ENCODE results near the gene SPSB3. TPM values are rescaled to one million over a fixed set of nuclear protein-coding genes. Genes with fewer than 3 reads are reported as not detected.

Gene SPSB3
- total and polyA plus RNA-seq, 2 of the 4 experiments (the other 2 are of a cell fraction) = 9.1 to 30.8 TPM

GRCh38 chr16:1775006-1775845, 7.1 kb downstream of the SPSB3 start:
- Histone ChIP-seq H4K91ac (ENCODE audit: insufficient read depth, low read depth, low read length) (no peak overlapping the region), H3K4me1 (ENCODE audit: control insufficient read depth, insufficient read depth, low read length) (peaks cover 13% of the 10 kb centered on the region), H2AK5ac (ENCODE audit: low read depth, low read length) (no peak overlapping the region), H3K14ac (replicated peaks; ENCODE audit: low read depth, low read length) (no peak overlapping the region), H3K18ac (ENCODE audit: low read depth, low read length) (no peak overlapping the region), H3K4me2 (ENCODE audit: low read depth, low read length) (no peak overlapping the region), H3K4ac (ENCODE audit: low read depth, low read length) (no peak overlapping the region), H4K5ac (ENCODE audit: low read depth, low read length) (no peak overlapping the region), H4K8ac (ENCODE audit: low read depth in 2 of 2, low read length in 2 of 2) (no peak overlapping the region), H2BK5ac (ENCODE audit: low read depth, low read length, poor library complexity, severe bottlenecking) (no peak overlapping the region), H2AFZ (replicated peaks; ENCODE audit: low read length, poor library complexity) (no peak overlapping the region), H2BK120ac (ENCODE audit: low read depth, low read length) (no peak overlapping the region), H3K56ac (ENCODE audit: extremely low read depth, insufficient read depth, low read length) (no peak overlapping the region), H4K20me1 (ENCODE audit: insufficient read depth, low read length) (peaks cover 25% of the 10 kb centered on the region), H3K27ac (ENCODE audit: insufficient read depth, low read length) (no peak overlapping the region), H2AK9ac (replicated peaks; ENCODE audit: low read depth, low read length, poor library complexity) (peak overlapping the region; percentile 65), H3K27me3 (ENCODE audit: control insufficient read depth, insufficient read depth, low read length) (no peaks in the 10 kb centered on the region), H3K36me3 (ENCODE audit: control insufficient read depth, insufficient read depth, low read length) (peaks cover 28% of the 10 kb centered on the region; the same call in 1 of the 2 replicates), H3K9me1 (ENCODE audit: insufficient read depth, low read length) (0 out of 2 replicates have a peak, but pooled peaks cover 3% of the 10 kb centered on the region), H3K79me1 (ENCODE audit: low read depth in 1 of 2, low read length in 2 of 2) (peaks cover 12 to 63% of the 10 kb centered on the region in 2 experiments), H3K23ac (ENCODE audit: low read depth, low read length) (no peak overlapping the region), H3K4me3 (ENCODE audit: insufficient read depth, low read depth, low read length) (no peak overlapping the region), H3K9ac (ENCODE audit: low read depth, low read length) (no peak overlapping the region), H3K9me3 (ENCODE audit: control insufficient read depth, insufficient read depth, low read length) (no peaks in the 10 kb centered on the region), H2BK20ac (ENCODE audit: low read depth, low read length) (no peak overlapping the region), H2BK15ac (ENCODE audit: low read depth, low read length) (no peak overlapping the region)
- POLR2A ChIA-PET (ENCODE audit: unreplicated experiment) = no interaction called here
- no TSS peak for BruUV-seq (replicated peaks)
- intact Hi-C loops (cut with micrococcal nuclease) = no loop called here
- in situ Hi-C loops (cut with MboI; ENCODE audit: low sequenced_read_pairs) = no loop called here
- ATAC-seq (ENCODE audit: low read depth) (no peak), DNase-seq (no peak)
- CTCF ChIA-PET = no interaction called here
- TF ChIP-seq SMC3 (IDR thresholded peaks at IDR 0.05; ENCODE audit: low read depth, low read length) (no peak), RFX5 (IDR thresholded peaks at IDR 0.05; ENCODE audit: low read depth, low read length) (no peak)
- dilution Hi-C loops (cut with HindIII; ENCODE audit: low sequenced_read_pairs, unreplicated experiment) = no loop called here
- WGBS, 2 experiments (ENCODE audit: extremely low coverage in 2 of 2, insufficient read length in 1 of 2) = 94% methylated on average over 26 of the region's 30 CpGs; no CpG with 5 or more reads in 1 of the 2 experiments

All from IMR-90 (cell line).